ENCODE results near the gene LCN9.

Gene LCN9

DNA sequence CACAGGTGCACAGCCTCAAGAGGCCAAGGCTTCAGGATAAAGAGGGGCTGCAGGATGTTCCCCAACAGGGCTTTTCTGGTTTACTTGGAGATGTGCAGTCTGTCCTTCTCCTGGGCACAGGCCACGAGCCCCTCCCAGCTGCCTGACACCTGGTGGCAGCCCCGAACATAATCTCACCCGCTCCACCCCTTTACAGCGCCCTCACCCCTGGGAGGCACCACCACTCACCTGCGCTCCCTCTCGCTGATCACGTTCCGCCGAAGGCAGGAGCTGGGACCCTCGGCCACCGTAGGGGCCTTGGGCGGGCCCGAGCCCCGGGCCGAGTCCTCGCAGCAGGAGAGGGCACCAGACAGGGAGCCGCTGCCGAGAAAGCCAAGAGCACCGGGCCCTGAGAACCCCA, 35.7 kb downstream of the LCN9 start:
- no peak for DNase-seq (ENCODE audit: low spot score)

GRCh38 chr9:135699440-135699839, 36.3 kb downstream of the LCN9 start, which contains the start of gene SOHLH1:
Gene SOHLH1, minus strand, starts transcription at chr9:135699481. Its CDS starts 14 bp downstream, at chr9:135699467.
- no peak for DNase-seq (ENCODE audit: low spot score)

- DNase-seq (ENCODE audit: low spot score), result no peak
Measured at GRCh38 chr9:135700525-135700924, 37.4 kb downstream of the LCN9 start.

GRCh38 chr9:135701067-135701958, 38.2 kb downstream of the LCN9 start:
- DNase-seq (ENCODE audit: low spot score), result no peak

DNA sequence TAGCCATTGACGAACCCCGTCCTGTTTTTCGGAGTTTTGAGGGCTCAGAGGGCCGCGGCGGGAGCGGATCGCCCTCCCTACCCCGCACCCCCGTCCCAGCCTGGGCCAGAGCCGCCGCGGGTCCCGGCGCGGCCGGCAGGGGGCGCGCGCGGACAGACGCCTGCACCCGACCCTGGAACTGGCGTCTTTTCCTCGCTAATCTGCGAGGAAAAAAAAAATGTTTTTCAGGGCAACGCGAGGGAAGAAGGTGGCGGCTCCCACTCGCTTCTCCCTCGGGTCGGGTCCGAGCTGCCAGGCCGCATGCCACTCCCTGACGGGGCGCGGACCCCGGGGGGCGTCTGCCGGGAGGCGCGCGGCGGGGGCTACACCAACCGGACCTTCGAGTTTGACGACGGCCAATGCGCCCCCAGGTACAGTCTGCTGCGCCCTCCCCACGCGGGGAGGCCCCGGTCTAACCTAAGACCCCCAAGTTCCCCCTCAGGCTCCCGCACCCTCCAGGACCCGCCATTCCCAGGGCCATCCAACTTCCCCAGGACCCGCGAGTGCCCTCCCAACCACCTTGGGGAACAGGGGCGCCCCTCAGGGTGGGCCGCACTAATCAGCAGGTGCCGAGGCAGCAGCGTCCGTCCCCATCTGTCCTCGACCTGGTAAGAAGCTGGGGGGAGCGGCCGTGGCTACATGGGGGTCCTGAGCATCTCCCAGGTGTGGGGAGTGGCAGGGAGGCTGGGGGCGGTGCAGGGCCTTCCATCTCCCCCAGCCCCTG, 39.0 kb downstream of the LCN9 start, which contains the start of gene KCNT1:
Gene KCNT1 (plus strand): TSS at position 227 of the 763 bp plus-strand sequence. CDS start 74 bp downstream, at position 301.
- peak; percentile 35 for DNase-seq (ENCODE audit: low spot score)

GRCh38 chr9:135703726-135704125, 40.6 kb downstream of the LCN9 start:
- no peak for DNase-seq (ENCODE audit: low spot score)

- no peak for DNase-seq (ENCODE audit: low spot score)
Measured at GRCh38 chr9:135704483-135704882, 41.4 kb downstream of the LCN9 start.

DNA sequence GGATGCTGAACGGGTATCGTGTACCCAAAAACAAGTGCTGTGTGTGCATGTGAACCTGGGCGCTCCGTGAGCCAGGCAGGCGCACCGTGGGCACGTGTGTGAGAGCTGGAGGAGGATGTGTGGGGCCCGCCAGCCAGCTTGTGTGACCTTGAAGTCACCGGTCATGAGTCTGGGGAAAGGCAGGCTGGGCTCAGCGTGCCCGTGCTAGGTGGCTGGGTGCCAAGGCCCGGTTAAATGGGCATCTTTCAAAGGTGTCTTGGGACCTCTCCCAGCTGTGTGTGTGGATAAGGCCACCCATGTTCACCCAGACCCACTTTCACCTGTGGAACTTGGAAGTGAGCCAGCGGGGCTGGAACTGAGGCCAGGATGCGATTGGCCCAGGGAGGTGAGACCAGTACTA, 42.3 kb downstream of the LCN9 start:
- DNase-seq (ENCODE audit: low spot score), result no peak

GRCh38 chr9:135706288-135706687, 43.2 kb downstream of the LCN9 start:
- no peak for DNase-seq (ENCODE audit: low spot score)

DNA sequence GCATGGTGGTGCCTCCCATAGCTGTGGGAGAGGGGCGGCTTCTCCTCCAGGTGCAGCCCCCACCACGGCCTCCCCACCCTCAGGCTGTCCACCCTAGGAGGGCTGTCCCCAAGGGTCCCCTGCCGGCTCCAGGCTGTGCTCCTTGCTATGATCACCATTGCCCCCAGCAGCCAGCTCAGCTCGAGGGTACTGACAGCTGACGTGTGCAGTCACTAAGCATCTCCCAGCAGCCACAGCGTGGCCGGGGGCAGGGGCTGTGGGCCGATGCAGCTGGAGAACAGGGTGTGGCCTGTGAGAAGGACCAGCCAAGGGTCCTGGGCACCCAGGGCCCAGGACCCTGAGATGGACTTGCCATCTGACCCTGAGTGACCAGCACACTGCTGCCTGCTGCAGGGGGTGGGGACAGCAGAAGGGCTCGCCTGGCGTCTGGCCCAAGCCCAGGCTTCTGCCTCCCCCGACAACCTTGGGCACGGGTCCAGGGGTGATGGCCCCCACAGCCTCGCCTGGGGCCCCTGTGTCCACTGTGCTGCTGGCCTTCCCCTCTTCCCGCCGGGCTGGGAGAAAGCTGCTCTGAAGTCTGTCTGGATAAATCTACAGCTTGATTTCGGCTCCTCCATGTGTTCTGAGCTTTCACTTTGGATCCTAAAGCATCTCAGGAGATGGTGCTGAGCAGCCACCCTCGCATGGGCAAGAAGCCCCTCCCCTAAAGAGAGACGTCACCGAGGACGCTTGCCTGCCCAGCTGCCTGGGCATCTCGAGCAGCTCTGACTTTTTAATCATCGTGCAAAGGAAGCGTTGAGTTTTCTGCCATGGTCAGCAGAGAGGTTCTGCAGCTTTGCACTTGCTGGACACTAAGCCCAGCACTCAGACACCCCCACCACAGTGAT, 44.4 kb downstream of the LCN9 start:
- DNase-seq (ENCODE audit: low spot score), result no peak

GRCh38 chr9:135708164-135708563, 45.1 kb downstream of the LCN9 start:
- no peak for DNase-seq (ENCODE audit: low spot score)

- no peak for DNase-seq (ENCODE audit: low spot score)
Measured at GRCh38 chr9:135711391-135711790, 48.3 kb downstream of the LCN9 start.

GRCh38 chr9:135711881-135712280, 48.8 kb downstream of the LCN9 start:
- no peak for DNase-seq (ENCODE audit: low spot score)

DNA sequence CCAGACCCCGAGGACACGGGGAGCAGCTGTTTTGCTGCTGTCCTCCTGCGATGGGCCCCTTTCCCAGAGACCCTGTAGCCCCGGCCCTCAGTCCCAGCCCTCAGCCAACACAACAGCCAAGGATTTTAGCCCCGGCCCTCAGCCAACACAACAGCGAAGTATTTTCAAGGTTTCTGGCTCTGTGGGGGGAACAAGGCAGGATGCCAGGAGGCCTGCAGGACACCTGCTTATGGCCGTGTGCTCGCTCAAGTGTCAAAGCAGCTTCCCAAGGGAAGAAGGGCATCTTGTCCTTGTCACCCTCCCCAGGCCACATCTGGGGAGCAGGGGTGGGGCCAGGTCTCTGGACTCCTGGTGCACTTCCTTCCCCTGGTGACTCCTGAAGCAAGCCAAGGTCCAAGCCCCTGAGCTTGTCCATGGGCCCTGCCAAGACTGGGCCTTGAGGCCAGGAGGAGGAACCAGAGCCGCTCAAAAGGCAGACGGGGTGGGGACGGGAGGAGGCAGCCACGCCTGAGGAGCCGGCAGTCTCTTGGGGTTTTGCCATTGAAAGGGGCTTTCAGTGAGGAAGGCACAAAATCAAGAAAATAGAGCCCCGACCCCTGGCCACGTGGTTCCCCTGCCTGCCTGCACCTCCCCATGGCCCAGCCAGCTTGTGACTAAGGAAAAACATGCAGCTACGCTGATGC, 49.6 kb downstream of the LCN9 start:
- no peak for DNase-seq (ENCODE audit: low spot score)

DNA sequence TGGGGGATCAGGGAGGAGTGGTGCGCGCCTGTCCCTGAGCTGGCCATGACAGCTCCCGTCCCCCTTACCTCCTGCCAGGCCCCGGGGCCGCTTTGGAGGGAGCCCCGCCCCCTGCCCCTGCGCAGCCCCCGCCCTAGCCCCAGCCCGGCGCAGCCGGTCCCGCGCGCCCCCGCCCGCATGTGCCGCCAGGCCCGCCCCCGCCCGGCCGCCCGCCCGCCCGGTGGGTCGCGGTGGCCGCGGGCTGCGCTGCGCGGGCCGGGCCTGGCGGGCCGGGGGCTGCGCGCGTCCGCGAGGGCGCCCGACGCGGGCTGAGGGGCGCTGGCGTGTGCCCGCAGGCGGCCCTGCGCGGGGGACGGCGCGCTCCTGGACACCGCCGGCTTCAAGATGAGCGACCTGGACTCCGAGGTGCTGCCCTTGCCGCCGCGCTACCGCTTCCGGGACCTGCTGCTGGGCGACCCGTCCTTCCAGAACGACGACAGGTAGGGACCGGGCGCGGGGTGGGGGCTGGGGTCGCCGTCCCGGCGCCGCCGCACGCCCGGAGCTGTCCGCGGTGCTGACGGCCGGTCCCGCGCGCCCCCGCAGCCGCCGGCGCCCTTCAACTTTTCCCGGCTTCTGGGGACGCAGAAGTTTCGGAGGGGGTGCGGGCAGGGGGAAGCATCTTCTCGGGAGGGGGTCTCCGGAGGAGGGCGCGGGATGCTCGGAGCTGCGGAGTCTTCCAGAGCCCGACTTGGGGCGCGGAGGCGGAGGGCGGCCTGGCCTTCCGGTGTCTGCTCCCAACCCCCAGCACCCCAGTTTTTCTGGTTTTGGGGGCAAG, 51.3 kb downstream of the LCN9 start:
- no peak for DNase-seq (ENCODE audit: low spot score)

DNA sequence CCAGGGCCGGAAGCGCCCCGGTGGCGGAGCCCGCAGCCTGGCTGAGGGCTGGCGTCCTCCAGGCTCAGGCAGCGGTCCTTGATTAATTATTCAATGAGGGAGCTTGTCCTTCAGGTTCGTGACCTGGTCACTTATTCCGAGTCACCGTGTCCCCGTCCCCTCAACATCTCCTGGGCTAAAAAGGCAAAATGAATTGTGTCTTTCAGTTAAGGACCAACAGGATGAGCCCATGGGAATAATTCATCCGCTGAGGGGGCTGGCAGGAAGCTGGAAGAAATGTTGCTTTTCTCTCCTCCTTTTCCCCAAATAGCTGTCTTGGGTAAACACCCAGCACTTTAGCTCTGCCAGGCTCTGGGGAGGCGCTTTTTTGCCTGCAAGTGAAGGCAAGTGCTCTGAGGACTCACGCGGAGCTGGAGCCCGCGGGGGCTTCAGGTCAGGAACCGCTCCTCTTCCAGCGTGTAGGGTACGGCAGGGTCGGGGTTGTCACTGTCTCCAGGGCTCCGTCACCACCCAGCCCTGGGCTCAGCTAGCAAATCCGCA, 52.0 kb downstream of the LCN9 start:
- DNase-seq (ENCODE audit: low spot score), result no peak

DNA sequence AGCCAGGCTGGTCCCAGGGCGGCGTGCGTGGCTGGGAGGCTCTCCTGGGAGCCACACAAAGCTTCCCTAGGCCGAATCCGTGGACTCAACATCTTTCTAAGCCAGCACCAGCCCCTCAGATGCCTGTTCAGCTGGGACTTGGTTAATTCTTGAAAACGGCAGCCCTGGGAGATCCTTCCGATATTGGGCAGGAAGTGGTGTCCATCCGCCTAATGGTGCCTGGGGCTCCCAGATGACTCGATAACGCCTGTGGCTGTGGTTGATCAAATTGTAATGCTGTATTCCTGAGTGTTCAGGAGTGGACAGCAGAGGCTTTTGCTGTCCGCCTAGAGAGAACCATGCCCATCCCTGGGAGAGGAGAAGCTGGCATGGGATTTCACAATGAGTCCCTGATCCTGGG, 52.9 kb downstream of the LCN9 start:
- no peak for DNase-seq (ENCODE audit: low spot score)

Data from CD4-positive, alpha-beta T cell treated with Interleukin-2 at 100 ng/mL for 4 hours (primary cell).